ENCODE measurements around the gene CTXND1.

GRCh38 chr15:80171787-80172186, 80.2 kb downstream of the CTXND1 start:
- TF ChIP-seq CTCF (conservative IDR thresholded peaks at IDR 0.05; ENCODE audit: low read length) = no peak
- no peak for TF ChIP-seq EZH2phosphoT487 (IDR thresholded peaks at IDR 0.05; ENCODE audit: borderline replicate concordance, low read depth, low read length)

Data from OCI-LY7 (cell line).